Adrenal gland (tissue), 5 donors: ENCODE results near the gene SH2D1A.

ENCODE experiments used
- CTCF ChIP-seq, 6 experiments: fragments of 450-650 bp in 4 of 6; fragments of 200-600 bp in 2 of 6; sonication (generic) in 1 of 6; IDR thresholded peaks; 1 replicate in 5 of 6; 2 replicates in 1 of 6; pipeline versions ENCODE4 v1.5.1 to v1.8.0; 2016 to 2021; ENCODE audit warnings: antibody characterized with exemption in 6 of 6, mild to moderate bottlenecking in 2 of 6, moderate library complexity in 1 of 6
- POLR2A ChIP-seq, 2 donors: fragments of 450-650 bp; IDR thresholded peaks; one replicate each; pipeline ENCODE4 v1.6.1; 2017; ENCODE audit warnings: antibody characterized with exemption in 2 of 2, mild to moderate bottlenecking in 2 of 2, moderate library complexity in 1 of 2
- donor health status: DM: no; HTN: no; CAD: no.

DNA sequence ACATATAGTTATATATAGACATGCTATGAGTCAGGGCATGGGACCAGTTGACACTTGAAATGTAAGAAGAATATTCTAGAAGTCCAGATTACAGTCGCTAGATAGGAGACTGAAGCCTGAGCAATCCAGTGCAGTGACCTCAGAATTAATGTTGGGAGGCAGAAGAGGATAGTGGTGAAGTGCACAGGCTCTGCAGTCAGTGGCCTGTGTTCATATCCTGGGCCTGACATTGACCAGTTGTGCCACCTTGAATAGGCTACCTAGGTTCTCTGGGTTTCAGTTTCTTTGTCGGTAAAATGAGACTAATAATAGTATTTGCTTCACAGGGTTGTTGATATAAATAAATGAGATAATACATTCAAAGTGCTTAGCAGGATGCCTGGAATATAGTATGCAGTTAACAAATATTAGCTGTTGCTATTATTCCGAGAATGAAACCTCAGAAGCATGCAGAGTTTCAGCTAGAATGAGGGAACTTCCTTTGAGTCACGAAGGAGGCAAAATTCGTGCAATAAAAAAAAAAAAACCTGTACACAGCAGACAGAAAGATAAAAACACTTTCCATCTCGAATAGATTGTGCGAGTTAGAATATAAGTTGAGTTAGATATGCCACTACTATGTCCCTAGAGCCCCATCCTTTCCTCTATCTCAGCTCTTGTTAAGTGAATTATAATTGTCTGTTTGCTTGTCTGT, 4.0 kb upstream of the SH2D1A start:
- TF ChIP-seq CTCF (IDR thresholded peaks at IDR 0.05) (no peak), POLR2A (IDR thresholded peaks at IDR 0.05) (no peak)
